HL-60 (cell line): ENCODE data around the gene CHST11.

Experiments
- CTCF ChIP-seq: IDR thresholded peaks from one replicate; pipeline ENCODE4 v1.5.1; 2011; ENCODE audit warnings: low read length, control low read depth, inconsistent platforms; ENCODE audit not compliant: insufficient read depth
- POLR2AphosphoS5 ChIP-seq: IDR thresholded peaks from 2 replicates; pipeline ENCODE4 v1.6.1; 2012; ENCODE audit warnings: low read depth

DNA sequence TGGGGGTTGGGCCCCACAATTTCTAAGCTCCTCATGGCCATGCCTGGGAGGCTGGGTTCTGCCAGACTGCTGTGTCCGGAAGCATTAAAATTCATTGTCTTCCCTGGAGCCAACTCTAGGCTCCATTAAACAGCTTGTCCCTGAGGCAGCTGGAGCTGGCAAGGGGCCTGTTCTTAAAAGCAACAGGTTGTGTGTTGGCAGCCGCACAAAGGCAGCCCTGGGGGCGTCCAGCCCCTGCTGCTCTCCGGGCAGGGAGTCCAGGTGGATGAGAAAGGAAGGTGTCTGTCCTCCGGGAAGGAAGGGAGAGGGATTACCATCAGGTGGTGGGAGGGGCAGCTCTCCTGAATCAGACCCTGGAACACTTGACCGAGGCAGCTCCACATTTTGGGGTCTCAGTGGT is 98.9 kb downstream of the CHST11 start:
- TF ChIP-seq CTCF (no peak), POLR2AphosphoS5 (no peak)
